DOHH2 (cell line): ENCODE results near the gene SOD1.

ENCODE experiments used
- H3F3A ChIP-seq: fragments of 200-600 bp; sonication (generic), shearing (Covaris generic); 2 replicates; pipeline ENCODE4 v1.6.0; 2016; ENCODE audit warnings: antibody characterized with exemption, mild to moderate bottlenecking; ENCODE audit not compliant: control insufficient read depth, insufficient read depth
- H3K27ac ChIP-seq: fragments of 200-600 bp; sonication (generic); 2 replicates; pipeline ENCODE4 v1.5.1; 2014; ENCODE audit warnings: low read depth, mild to moderate bottlenecking, low read length, moderate library complexity
- H3K27me3 ChIP-seq: fragments of 200-600 bp; sonication (generic); 2 replicates; pipeline ENCODE4 v1.6.1; 2014; ENCODE audit warnings: mild to moderate bottlenecking, low read length, mixed read lengths; ENCODE audit not compliant: control insufficient read depth
- H3K36me3 ChIP-seq: fragments of 200-600 bp; sonication (generic); 2 replicates; pipeline ENCODE4 v1.6.1; 2014; ENCODE audit warnings: mild to moderate bottlenecking, low read length, moderate library complexity, mixed read lengths; ENCODE audit not compliant: control insufficient read depth
- H3K4me1 ChIP-seq: fragments of 200-600 bp; sonication (generic); 2 replicates; pipeline ENCODE4 v1.6.1; 2014; ENCODE audit warnings: mild to moderate bottlenecking, low read length, mixed read lengths; ENCODE audit not compliant: control insufficient read depth
- H3K4me2 ChIP-seq: fragments of 200-600 bp; sonication (generic); 2 replicates; pipeline ENCODE4 v1.6.0; 2014; ENCODE audit warnings: mild to moderate bottlenecking, low read length, moderate library complexity
- H3K4me3 ChIP-seq: fragments of 200-600 bp; sonication (generic); 2 replicates; pipeline ENCODE4 v1.5.1; 2014; ENCODE audit warnings: mild to moderate bottlenecking, low read length, mixed read lengths
- H3K79me2 ChIP-seq: fragments of 200-600 bp; sonication (generic); 2 replicates; pipeline ENCODE4 v1.6.1; 2014; ENCODE audit warnings: mild to moderate bottlenecking, low read length, mixed read lengths; ENCODE audit not compliant: control insufficient read depth
- H3K9me2 ChIP-seq: fragments of 200-600 bp; sonication (generic); replicated peaks from 2 replicates; pipeline ENCODE4 v1.6.1; 2014; ENCODE audit warnings: mild to moderate bottlenecking, low read length, mixed read lengths; ENCODE audit not compliant: control insufficient read depth
- H3K9me3 ChIP-seq: fragments of 200-600 bp; sonication (generic); 2 replicates; pipeline ENCODE4 v1.6.1; 2014; ENCODE audit warnings: antibody characterized with exemption, low read length, mixed read lengths; ENCODE audit not compliant: control insufficient read depth, insufficient read depth
- H4K20me1 ChIP-seq: fragments of 200-600 bp; sonication (generic); 2 replicates; pipeline ENCODE4 v1.6.0; 2014; ENCODE audit warnings: low read depth, mild to moderate bottlenecking, antibody characterized with exemption, low read length, moderate library complexity; ENCODE audit not compliant: control insufficient read depth, insufficient read depth
- CTCF ChIP-seq: fragments of 200-600 bp; sonication (generic); IDR thresholded peaks from one replicate; pipeline ENCODE4 v1.5.1; 2014; ENCODE audit warnings: antibody characterized with exemption, mild to moderate bottlenecking, low read depth, low read length; ENCODE audit not compliant: poor library complexity, severe bottlenecking
- EZH2phosphoT487 ChIP-seq: fragments of 200-600 bp; sonication (generic); IDR thresholded peaks from 2 replicates; pipeline ENCODE4 v1.6.1; 2017; ENCODE audit warnings: borderline replicate concordance, mild to moderate bottlenecking, antibody characterized with exemption, low read length, moderate library complexity, mixed read lengths

SOD1 gene

GRCh38 chr21:31713973-31714740, 54.7 kb downstream of the SOD1 start:
- Histone ChIP-seq H3K36me3 (peaks cover 30% of the 10 kb centered on the region), H3K9me2 (no peaks in the 10 kb centered on the region), H4K20me1 (peaks cover 70% of the 10 kb centered on the region), H3K4me2 (0 out of 2 replicates have a peak overlapping the region, but pooled peaks have one; percentile 0), H3F3A (peaks cover 3% of the 10 kb centered on the region; the same call in 1 of the 2 replicates), H3K79me2 (peaks cover 100% of the 10 kb centered on the region), H3K27me3 (no peaks in the 10 kb centered on the region), H3K9me3 (no peaks in the 10 kb centered on the region), H3K27ac (no peak overlapping the region), H3K4me3 (no peak overlapping the region), H3K4me1 (peaks cover 87% of the 10 kb centered on the region)
- TF ChIP-seq EZH2phosphoT487 (no peak), CTCF (no peak)

GRCh38 chr21:31714741-31715365, 55.4 kb downstream of the SOD1 start:
- peaks cover 64% of the 10 kb centered on the region for H4K20me1 ChIP-seq

GRCh38 chr21:31716106-31716505, 56.6 kb downstream of the SOD1 start:
- 0 out of 2 replicates have a peak overlapping the region, but pooled peaks have one; percentile 0 for H3K27ac ChIP-seq
- TF ChIP-seq CTCF (no peak), EZH2phosphoT487 (no peak)
- peaks cover 100% of the 10 kb centered on the region for H3K79me2 ChIP-seq
- peaks cover 61% of the 10 kb centered on the region for H4K20me1 ChIP-seq
- no peaks in the 10 kb centered on the region for H3K9me2 ChIP-seq
- H3K36me3 ChIP-seq, result peaks cover 37% of the 10 kb centered on the region
- no peaks in the 10 kb centered on the region for H3K9me3 ChIP-seq
- no peaks in the 10 kb centered on the region for H3K27me3 ChIP-seq
- peak overlapping the region; percentile 48 for H3K4me2 ChIP-seq
- peak overlapping the region; percentile 19 for H3K4me3 ChIP-seq
- H3F3A ChIP-seq, result peaks cover 6% of the 10 kb centered on the region
- peaks cover 86% of the 10 kb centered on the region for H3K4me1 ChIP-seq

More at GRCh38 chr21:31714741-31715365, 55.4 kb downstream of the SOD1 start:
- Histone ChIP-seq H3K36me3 (peaks cover 31% of the 10 kb centered on the region), H3K4me2 (0 out of 2 replicates have a peak overlapping the region, but pooled peaks have one; percentile 0), H3K4me3 (no peak overlapping the region), H3K4me1 (peaks cover 87% of the 10 kb centered on the region), H3K79me2 (peaks cover 100% of the 10 kb centered on the region), H3F3A (peaks cover 3% of the 10 kb centered on the region; the same call in 1 of the 2 replicates), H3K27ac (no peak overlapping the region), H3K9me3 (no peaks in the 10 kb centered on the region), H3K9me2 (no peaks in the 10 kb centered on the region), H3K27me3 (no peaks in the 10 kb centered on the region)
- TF ChIP-seq CTCF (no peak), EZH2phosphoT487 (no peak)
